Neural cell (in vitro differentiated cells): ENCODE data around the gene LGALS12.

Experiments used
- TAF1 ChIP-seq: IDR thresholded peaks from 2 replicates; pipeline ENCODE4 v1.6.1; 2012; ENCODE audit warnings: low read depth
- TF ChIP-seq, protein P1 (sequence below): fragments of 450-650 bp; IDR thresholded peaks from 2 replicates; pipeline ENCODE4 v1.5.1; 2014; ENCODE audit warnings: antibody characterized with exemption, mild to moderate bottlenecking, moderate library complexity; ENCODE audit not compliant: poor library complexity, severe bottlenecking
- TF ChIP-seq, protein P2 (sequence below): IDR thresholded peaks from 2 replicates; pipeline ENCODE4 v1.6.1; 2012; ENCODE audit warnings: borderline replicate concordance

DNA sequence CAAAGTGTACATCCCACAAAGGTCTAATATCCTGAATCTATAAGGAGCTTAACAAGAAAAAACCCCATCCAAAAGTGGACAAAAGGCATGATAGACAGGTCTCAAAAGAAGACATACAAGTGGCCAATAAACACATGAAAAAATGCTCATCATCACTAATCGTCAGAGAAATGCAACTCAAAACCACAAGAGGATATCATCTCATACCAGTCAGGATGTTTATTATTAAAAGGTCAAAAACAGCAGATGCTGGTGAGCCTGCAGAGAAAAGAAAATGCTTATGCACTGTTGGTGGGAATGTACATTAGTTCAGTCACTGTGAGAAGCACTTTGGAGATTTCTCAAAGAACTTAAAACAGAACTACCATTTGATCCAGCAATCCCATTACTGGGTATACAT, 12.7 kb downstream of the LGALS12 start:
- TF ChIP-seq, protein P1, sequence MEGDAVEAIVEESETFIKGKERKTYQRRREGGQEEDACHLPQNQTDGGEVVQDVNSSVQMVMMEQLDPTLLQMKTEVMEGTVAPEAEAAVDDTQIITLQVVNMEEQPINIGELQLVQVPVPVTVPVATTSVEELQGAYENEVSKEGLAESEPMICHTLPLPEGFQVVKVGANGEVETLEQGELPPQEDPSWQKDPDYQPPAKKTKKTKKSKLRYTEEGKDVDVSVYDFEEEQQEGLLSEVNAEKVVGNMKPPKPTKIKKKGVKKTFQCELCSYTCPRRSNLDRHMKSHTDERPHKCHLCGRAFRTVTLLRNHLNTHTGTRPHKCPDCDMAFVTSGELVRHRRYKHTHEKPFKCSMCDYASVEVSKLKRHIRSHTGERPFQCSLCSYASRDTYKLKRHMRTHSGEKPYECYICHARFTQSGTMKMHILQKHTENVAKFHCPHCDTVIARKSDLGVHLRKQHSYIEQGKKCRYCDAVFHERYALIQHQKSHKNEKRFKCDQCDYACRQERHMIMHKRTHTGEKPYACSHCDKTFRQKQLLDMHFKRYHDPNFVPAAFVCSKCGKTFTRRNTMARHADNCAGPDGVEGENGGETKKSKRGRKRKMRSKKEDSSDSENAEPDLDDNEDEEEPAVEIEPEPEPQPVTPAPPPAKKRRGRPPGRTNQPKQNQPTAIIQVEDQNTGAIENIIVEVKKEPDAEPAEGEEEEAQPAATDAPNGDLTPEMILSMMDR = no peak
- TF ChIP-seq TAF1 = no peak
- TF ChIP-seq, protein P2, sequence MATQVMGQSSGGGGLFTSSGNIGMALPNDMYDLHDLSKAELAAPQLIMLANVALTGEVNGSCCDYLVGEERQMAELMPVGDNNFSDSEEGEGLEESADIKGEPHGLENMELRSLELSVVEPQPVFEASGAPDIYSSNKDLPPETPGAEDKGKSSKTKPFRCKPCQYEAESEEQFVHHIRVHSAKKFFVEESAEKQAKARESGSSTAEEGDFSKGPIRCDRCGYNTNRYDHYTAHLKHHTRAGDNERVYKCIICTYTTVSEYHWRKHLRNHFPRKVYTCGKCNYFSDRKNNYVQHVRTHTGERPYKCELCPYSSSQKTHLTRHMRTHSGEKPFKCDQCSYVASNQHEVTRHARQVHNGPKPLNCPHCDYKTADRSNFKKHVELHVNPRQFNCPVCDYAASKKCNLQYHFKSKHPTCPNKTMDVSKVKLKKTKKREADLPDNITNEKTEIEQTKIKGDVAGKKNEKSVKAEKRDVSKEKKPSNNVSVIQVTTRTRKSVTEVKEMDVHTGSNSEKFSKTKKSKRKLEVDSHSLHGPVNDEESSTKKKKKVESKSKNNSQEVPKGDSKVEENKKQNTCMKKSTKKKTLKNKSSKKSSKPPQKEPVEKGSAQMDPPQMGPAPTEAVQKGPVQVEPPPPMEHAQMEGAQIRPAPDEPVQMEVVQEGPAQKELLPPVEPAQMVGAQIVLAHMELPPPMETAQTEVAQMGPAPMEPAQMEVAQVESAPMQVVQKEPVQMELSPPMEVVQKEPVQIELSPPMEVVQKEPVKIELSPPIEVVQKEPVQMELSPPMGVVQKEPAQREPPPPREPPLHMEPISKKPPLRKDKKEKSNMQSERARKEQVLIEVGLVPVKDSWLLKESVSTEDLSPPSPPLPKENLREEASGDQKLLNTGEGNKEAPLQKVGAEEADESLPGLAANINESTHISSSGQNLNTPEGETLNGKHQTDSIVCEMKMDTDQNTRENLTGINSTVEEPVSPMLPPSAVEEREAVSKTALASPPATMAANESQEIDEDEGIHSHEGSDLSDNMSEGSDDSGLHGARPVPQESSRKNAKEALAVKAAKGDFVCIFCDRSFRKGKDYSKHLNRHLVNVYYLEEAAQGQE = no peak
